Hepatocyte (in vitro differentiated cells): ENCODE measurements around the gene ANKS1B. TPM values are rescaled to one million over a fixed set of nuclear protein-coding genes. Genes with fewer than 3 reads are reported as not detected.

Experiments
- DNase-seq: peaks from one replicate; pipeline ENCODE4 v3.0.0-alpha.2; 2016; ENCODE audit warnings: low spot score
- H2AFZ ChIP-seq: fragments of 200-600 bp; sonication (generic); 2 replicates; pipeline ENCODE4 v1.6.0; 2016; ENCODE audit warnings: antibody characterized with exemption, mild to moderate bottlenecking
- H3K27ac ChIP-seq: fragments of 200-600 bp; sonication (generic); 2 replicates; pipeline ENCODE4 v1.5.1; 2016; ENCODE audit warnings: mild to moderate bottlenecking
- H3K27me3 ChIP-seq: fragments of 200-600 bp; sonication (generic); 2 replicates; pipeline ENCODE4 v1.6.1; 2016
- H3K36me3 ChIP-seq: fragments of 200-600 bp; sonication (generic); replicated peaks from 2 replicates; pipeline ENCODE4 v1.5.1; 2016; ENCODE audit warnings: low read depth; ENCODE audit not compliant: insufficient read depth
- H3K4me1 ChIP-seq: fragments of 200-600 bp; sonication (generic); 2 replicates; pipeline ENCODE4 v1.5.1; 2016; ENCODE audit warnings: mild to moderate bottlenecking, moderate library complexity; ENCODE audit not compliant: insufficient read depth
- H3K4me2 ChIP-seq: fragments of 200-600 bp; sonication (generic); 2 replicates; pipeline ENCODE4 v1.6.0; 2016
- H3K4me3 ChIP-seq: fragments of 200-600 bp; sonication (generic); 2 replicates; pipeline ENCODE4 v1.5.1; 2016; ENCODE audit warnings: mild to moderate bottlenecking
- H3K79me2 ChIP-seq: fragments of 200-600 bp; sonication (generic); 2 replicates; pipeline ENCODE4 v1.6.0; 2017; ENCODE audit warnings: mild to moderate bottlenecking
- H3K9me2 ChIP-seq: fragments of 200-600 bp; sonication (generic); replicated peaks from 2 replicates; pipeline ENCODE4 v1.6.0; 2017; ENCODE audit warnings: mild to moderate bottlenecking; ENCODE audit not compliant: insufficient read depth
- H3K9me3 ChIP-seq: fragments of 200-600 bp; sonication (generic); 2 replicates; pipeline ENCODE4 v1.5.1; 2016; ENCODE audit warnings: low read depth, mild to moderate bottlenecking
- H4K20me1 ChIP-seq: fragments of 200-600 bp; sonication (generic); 2 replicates; pipeline ENCODE4 v1.6.0; 2016; ENCODE audit warnings: mild to moderate bottlenecking; ENCODE audit not compliant: insufficient read depth, poor library complexity, severe bottlenecking
- EZH2 ChIP-seq: fragments of 200-600 bp; sonication (generic); IDR thresholded peaks from 2 replicates; pipeline ENCODE4 v1.6.1; 2016; ENCODE audit warnings: antibody characterized with exemption, mild to moderate bottlenecking, borderline replicate concordance
- EZH2phosphoT487 ChIP-seq: fragments of 200-600 bp; sonication (generic); IDR thresholded peaks from one replicate; pipeline ENCODE4 v1.6.1; 2018; ENCODE audit warnings: antibody characterized with exemption, mild to moderate bottlenecking, low read depth, moderate library complexity; ENCODE audit not compliant: unreplicated experiment, severe bottlenecking
- WGBS: methylation state at CpG from one replicate; pipeline ENCODE4 v1.1.6; 2016; ENCODE audit warnings: low lambda C conversion rate; ENCODE audit errors: missing lambda C conversion rate; 5-methylcytosine and 5-hydroxymethylcytosine counted together
- polyA plus RNA-seq: library from polyadenylated mRNA; unstranded; fragments of >200 nt; fragmentation: Nextera tagmentation; extraction: Ambion mirVana; gene quantifications from 2 replicates; pipeline ENCODE4 v1.2.1, GENCODE V29; 2016
- total RNA-seq: library from RNA; depleted of rRNA; stranded (reverse); fragments of >200 nt; gene quantifications from 2 replicates; pipeline ENCODE4 v1.2.3, GENCODE V29; 2014
- TF ChIP-seq, protein P1 (sequence below): fragments of 200-600 bp; sonication (generic); IDR thresholded peaks from 2 replicates; pipeline ENCODE4 v1.5.1; 2016; ENCODE audit warnings: antibody characterized with exemption, mild to moderate bottlenecking; ENCODE audit not compliant: poor library complexity

The ANKS1B gene
- total and polyA plus RNA-seq, 2 experiments from 2014 or later: 1.6 to 2.2 TPM

DNA sequence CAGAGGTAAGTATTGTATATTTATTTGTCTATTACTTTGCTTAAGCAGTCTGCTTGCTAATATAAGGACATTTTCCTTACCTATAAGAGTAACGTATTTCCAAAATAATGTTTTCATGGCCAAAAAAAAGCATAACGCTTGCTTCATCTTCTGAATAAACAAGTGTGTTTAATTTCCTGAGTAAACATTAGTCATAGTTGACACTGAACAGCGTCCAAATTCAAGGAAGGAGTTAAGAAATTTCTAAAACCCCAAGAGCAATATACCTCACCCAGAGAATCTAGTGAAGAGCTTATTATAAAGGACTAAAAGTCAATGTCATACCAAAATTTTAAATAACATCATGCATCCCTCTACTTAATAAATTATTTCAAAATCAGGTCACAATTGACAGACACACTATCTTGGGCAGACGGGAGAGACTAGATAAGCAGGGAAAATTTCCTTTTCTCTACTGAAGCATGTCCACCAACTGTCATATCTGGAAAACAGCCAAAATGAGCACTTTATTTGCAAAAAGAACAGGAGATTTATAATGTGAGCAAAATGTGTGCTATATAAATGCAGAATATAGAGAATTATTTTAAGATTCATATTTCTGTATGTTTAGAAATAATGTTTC, 25.1 kb downstream of the ANKS1B start:
- no peaks in the 10 kb centered on the region for H3K27me3 ChIP-seq
- H3K4me2 ChIP-seq: no peak overlapping the region
- H2AFZ ChIP-seq: no peak overlapping the region
- H3K4me1 ChIP-seq: no peaks in the 10 kb centered on the region
- TF ChIP-seq EZH2phosphoT487: no peak
- no peak for TF ChIP-seq EZH2
- TF ChIP-seq, protein P1, sequence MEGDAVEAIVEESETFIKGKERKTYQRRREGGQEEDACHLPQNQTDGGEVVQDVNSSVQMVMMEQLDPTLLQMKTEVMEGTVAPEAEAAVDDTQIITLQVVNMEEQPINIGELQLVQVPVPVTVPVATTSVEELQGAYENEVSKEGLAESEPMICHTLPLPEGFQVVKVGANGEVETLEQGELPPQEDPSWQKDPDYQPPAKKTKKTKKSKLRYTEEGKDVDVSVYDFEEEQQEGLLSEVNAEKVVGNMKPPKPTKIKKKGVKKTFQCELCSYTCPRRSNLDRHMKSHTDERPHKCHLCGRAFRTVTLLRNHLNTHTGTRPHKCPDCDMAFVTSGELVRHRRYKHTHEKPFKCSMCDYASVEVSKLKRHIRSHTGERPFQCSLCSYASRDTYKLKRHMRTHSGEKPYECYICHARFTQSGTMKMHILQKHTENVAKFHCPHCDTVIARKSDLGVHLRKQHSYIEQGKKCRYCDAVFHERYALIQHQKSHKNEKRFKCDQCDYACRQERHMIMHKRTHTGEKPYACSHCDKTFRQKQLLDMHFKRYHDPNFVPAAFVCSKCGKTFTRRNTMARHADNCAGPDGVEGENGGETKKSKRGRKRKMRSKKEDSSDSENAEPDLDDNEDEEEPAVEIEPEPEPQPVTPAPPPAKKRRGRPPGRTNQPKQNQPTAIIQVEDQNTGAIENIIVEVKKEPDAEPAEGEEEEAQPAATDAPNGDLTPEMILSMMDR: no peak
- H3K36me3 ChIP-seq: no peaks in the 10 kb centered on the region
- no peaks in the 10 kb centered on the region for H3K9me2 ChIP-seq
- DNase-seq: no peak
- 38% methylated on average over 4 of the region's 4 CpGs for WGBS
- no peaks in the 10 kb centered on the region for H3K79me2 ChIP-seq
- H4K20me1 ChIP-seq: no peaks in the 10 kb centered on the region
- H3K4me3 ChIP-seq: no peak overlapping the region
- no peaks in the 10 kb centered on the region for H3K9me3 ChIP-seq
- no peak overlapping the region for H3K27ac ChIP-seq

DNA sequence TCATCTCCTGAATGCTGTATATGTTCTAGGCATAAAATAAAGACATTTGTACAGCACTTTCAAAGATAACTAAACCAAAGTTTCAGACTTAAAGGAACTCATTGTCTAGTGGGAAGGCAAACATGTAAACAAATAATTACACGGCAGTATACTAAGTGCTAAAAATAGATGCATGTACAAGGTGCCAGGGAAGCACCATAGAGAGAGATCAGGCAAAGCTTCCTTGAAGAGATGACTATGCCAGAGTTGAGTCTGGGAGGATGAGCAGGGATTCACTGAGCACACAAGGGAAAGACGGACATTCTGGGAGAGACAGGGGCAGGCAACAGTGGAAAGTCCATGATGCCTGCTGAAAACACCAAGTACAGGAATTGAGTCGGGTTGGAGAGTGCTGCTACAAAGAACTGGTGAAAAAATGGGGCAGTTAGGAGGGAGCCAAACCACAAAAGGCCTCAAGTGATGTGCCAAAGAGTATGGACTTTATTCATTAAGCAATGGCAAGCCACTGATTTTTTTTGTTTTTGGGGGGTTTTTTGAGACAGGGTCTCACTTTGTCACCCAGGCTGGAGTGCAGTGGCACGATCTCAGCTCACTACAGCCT, 26.8 kb downstream of the ANKS1B start:
- TF ChIP-seq EZH2phosphoT487 (no peak), EZH2 (no peak)
- TF ChIP-seq, protein P1: no peak
- no peaks in the 10 kb centered on the region for H3K9me2 ChIP-seq
- no peak overlapping the region for H3K4me3 ChIP-seq
- H3K27ac ChIP-seq: no peak overlapping the region
- no peaks in the 10 kb centered on the region for H3K79me2 ChIP-seq
- no peaks in the 10 kb centered on the region for H3K9me3 ChIP-seq
- no peaks in the 10 kb centered on the region for H4K20me1 ChIP-seq
- no peaks in the 10 kb centered on the region for H3K27me3 ChIP-seq
- H3K4me1 ChIP-seq: no peaks in the 10 kb centered on the region
- no peaks in the 10 kb centered on the region for H3K36me3 ChIP-seq
- no peak for DNase-seq
- no peak overlapping the region for H2AFZ ChIP-seq
- 65% methylated on average over 4 of the region's 4 CpGs for WGBS
- no peak overlapping the region for H3K4me2 ChIP-seq

DNA sequence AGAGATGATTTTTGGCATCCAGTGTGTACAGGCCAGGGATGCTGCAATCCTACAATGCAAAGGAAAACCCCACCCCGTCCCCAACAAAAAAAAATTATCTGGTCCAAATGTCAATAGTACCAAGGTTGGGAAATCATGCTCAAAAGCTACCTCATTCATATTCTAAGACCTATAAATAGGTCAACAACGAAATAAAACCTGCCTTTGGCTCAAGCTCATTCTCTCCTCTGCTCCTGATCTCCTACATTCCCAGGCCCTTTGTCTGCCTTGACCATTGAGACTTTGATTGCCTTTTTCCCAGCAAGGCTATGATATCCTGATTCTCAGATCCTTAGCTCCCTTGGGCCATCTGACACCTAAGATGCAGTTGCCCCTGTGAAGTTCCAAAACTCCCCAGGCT, 30.0 kb downstream of the ANKS1B start:
- TF ChIP-seq EZH2phosphoT487 (no peak), EZH2 (no peak)
- TF ChIP-seq, protein P1: no peak

More for the DNA sequence above, 30.0 kb downstream of the ANKS1B start:
- Histone ChIP-seq H3K4me1 (no peaks in the 10 kb centered on the region), H3K4me3 (no peak overlapping the region), H2AFZ (no peak overlapping the region), H3K36me3 (no peaks in the 10 kb centered on the region), H3K9me3 (no peaks in the 10 kb centered on the region), H3K27me3 (no peaks in the 10 kb centered on the region), H4K20me1 (no peaks in the 10 kb centered on the region), H3K4me2 (no peak overlapping the region), H3K27ac (no peak overlapping the region), H3K9me2 (no peaks in the 10 kb centered on the region), H3K79me2 (no peaks in the 10 kb centered on the region)
- DNase-seq: no peak
- WGBS: 86% methylated on average over 2 of the region's 2 CpGs
